DMS79 treated with DMSO at 0.1 percent for 48 hours (cell line): ENCODE measurements around the gene ONECUT3.

Source experiments
- DNase-seq: peaks from one replicate; lab custom pipeline; 2025; lab: John Stamatoyannopoulos, UW

ONECUT3 gene

DNA sequence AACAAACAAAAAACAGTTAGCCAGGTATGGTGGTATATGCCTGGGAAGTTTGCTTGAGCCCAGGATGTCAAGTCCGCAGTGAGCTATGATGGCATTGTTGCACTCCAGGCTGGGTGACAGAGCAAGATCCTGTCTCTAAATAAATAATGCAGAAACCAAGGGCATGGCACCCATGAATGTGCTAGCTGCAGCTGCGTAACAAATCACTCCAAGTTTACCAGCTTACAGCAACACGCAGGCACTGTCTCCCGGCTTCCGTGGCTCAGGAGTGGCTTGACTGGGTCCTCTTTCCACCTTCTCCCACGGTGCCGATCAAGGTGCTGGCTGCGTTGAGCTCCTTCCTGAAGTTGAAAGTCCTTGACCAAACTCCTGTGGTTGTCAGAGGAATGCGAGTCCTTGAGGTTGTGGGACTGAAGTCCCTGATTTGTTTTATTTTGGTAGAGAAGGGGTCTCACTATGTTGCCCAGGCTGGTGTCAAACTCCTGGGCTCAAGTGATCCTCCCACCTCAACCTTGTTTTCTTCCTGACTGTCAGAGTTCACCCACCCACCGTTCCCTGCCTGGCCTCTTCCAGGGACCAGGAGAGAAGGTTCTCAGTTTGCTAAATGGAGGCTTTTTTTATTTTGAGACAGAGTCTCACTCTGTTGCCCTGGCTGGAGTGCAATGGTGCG is 13.2 kb upstream of the ONECUT3 start:
- DNase-seq, result no peak

DNA sequence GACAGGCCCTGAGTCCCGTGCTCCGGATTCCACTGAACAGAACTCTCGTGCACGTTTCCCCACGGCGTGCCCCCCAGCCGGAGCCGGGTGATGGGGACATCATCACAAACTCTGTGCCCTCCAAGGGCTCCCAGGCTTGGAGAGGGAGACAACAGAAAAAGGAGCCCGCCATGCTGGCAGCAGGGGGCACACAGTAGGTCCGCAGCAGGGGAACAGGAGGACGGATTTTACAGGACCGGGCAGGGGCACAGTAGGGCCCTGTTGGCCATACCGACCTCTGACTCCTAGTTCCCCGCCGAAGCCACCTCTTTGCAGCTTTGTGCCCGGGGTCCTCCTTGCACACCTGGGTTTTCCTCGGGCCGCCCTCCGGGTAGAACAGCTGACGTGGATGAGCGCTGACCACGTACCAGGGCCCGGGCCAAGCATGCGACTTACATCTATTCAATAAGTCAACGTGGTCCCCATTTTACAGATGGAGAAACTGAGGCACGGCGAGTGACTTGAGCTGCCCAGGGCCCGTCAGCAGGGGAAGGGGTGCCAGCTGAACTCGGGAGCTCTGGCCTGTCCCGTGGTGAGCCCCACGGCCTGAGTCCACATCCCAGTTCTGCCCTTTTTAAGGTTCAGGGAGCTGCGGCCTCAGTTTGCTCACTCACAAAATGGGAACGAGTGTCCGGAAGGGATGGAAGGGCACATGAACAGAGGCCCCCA is 10.2 kb upstream of the ONECUT3 start:
- DNase-seq, result no peak

DNA sequence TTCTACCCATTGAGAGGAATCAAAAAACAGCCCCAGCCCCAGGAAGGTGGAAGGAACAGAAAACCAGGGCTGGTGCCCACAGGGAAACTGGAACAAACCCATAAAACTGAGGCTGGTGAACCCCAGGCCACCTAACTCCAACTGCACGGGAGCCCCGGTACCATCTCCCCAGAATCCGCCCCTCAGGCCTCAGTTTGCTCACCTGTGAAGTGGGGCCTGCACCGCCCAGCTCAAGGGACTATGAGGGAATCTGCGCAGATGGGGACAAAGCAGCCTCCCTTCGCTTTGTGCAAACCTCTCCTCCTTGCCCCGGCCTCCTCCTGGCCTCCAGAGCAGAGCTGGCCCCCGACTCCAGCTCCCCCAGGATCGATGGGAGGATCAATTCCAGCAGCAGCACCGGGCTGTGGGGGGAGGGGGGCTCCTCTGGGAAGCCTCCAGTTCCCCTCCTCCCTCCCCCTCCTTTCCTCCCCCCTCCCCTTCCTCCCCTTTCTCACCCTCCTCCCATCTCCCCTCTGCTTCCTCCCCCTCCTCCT is 9.1 kb upstream of the ONECUT3 start:
- DNase-seq, result no peak

DNA sequence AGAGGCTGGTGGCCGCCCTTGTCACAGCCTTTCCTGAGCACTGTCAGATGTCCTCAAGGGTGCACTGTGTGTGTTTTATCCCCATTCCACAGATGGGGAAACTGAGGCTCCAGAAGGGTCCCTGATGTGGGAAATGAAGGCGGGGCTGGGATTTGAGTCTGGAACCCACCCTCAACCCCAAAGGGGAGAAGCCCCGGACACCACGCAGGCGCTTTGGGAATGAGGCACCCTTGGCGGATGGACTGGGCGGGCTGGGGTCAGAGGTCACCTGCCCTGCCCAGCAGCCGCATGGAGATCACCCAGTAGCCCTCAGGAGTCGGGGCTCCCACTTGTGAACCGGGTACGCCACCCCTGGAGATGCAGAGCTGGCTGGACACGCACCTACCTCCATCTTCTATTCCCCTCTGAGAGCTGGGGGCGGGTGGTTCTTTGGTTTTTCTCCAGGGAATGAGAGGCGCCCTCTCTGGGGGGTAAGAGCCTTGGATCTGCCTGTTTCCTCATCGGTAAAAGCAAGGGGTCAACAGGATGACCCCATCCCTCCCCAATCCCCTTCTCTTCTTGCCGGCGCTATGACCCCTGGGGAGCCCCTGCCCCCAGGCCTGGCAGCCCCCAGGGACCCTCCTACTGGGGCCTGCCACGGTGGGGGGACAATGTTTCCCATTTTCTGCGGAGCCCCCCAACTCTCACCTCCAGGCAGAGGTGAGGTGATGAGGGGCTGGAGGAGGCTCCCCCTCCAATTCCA is 8.3 kb upstream of the ONECUT3 start:
- DNase-seq, result no peak

DNA sequence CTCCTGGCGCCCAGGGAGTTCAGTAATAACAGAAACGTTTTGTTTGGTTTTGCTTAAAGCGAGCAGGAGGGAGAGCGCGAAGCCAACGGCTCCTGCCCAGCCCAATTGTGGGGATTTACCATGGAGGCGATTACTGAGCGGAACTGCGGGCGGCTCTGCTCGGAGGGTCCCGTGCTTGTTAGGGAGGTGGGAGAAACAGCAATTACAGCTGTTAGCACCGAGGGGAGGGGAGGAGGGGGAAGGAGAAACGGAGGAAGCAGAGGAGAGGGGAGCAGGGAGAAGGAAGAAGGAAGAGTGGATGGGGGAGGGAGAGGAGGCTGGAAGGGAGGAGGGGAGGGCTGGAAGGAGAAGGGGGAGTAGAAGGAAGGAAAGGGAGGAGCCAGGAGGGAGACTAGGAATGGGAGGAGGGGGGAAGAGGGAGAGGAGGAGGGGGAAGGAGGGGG is 7.7 kb upstream of the ONECUT3 start:
- DNase-seq, result no peak

DNA sequence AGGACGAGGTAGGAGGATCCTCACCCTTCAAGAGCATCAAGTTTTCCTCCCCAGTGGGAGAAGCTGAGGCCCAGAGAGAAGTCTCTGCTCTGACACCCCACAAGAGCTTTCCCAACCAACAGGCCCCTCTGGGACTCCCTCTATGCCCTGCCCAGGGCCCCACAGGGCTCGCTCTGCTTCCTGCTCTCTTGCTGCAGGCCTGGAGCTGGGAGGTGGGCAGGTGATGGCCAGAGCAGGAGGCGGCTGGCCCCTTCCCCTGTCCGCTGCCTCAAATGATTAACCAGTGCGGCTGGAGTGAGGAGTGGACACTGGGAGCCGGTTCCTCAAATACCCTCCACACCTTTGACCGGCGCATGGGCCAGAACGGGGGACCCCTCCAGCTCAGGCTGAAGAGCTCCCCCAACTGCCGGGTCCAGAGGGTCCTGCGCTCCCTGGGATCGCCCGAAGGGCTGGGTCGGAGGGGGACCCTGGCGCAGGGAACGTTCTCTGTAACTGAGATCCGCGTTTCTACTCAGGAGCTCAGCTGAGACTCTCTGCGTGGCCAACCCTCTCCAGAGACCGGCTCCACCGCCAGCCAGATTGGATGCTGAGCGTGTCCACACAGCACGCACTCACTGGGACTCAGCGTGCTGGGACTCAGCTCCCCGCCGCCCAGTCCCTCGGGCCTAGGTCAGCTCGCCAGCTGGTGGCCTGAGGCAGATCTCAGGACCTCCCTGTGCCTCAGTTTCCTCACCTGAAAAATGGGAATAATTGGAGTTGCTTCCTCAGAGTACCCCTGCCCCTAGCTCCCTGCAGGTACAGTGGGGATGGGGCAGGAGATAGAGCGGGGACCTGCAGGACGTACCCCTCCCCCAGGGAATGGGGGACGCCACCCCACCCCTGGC is 6.7 kb upstream of the ONECUT3 start:
- no peak for DNase-seq

DNA sequence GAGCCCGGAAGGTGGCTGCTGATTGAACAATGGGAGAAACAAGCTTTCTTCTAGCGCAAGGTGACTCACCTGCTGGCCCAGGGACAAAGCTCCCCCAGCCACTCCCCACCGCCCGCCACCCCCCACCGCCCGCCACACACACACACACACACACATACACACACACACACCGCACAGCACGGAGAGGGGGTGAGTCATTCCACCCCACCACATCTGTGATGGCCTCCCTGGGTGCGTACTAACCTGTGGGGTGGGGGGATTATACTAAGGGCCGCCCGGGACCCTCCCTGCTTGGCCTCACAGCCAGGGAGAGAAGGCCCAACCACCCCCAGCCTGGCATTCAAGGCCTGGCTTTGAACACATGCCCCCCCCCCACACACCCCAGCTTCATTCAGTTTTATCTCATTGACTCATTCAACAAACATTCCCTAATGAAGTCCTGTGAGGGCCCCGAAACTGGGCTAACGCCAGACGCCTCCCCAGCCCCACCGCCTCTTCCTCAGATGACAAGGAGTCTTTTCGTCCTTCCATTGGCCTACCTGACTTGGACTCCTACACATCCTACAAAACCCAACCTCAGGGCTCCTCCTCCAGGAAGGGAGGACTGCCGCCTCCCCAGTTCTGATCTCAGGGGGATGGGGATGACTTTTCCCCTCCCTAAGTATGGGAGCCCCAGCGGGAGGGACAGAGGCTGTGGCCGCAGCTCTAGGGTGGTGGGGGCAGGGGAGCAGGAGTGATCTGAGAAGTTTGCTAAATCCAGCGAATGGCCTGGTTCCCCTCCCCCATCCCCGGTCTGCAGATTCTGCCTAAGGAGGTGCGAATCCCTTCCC is 5.8 kb upstream of the ONECUT3 start:
- no peak for DNase-seq

DNA sequence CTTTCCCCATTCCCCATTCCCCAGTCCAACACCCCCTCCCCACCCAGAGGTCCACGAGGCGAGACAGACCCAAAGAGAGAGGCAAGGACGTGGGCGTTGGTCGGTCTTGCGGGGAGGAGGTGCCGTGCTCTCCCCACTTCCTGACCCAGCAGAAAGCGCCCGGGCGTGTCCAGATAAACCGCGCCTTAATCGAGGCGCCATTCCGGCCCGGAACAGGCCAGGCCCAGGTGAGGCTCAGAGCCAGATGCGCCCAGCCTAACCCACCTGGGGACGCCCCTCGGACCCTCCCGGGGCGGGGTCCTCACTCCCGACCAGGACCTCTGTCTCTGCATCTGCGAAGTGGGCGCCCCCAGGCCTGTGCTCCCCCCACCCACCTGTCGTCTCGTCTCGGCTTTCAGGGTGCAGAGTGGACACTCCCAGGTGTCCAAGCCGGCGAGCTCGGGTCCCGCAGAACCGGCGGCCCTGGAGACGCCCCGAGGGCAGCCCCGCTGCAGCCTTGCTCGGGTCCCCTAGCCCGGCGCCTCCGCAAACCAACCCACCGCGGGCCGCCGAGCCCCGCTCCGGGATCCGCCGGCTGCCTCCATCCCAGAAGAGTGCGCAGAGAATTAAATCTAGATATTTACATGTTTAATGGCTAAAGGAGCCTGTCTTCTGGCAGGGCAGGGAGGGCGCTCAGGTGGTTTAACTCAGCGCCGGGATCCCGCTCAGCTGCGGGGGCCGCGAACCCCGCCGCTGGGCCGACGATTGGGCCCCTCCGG is 5.0 kb upstream of the ONECUT3 start:
- DNase-seq, result no peak

DNA sequence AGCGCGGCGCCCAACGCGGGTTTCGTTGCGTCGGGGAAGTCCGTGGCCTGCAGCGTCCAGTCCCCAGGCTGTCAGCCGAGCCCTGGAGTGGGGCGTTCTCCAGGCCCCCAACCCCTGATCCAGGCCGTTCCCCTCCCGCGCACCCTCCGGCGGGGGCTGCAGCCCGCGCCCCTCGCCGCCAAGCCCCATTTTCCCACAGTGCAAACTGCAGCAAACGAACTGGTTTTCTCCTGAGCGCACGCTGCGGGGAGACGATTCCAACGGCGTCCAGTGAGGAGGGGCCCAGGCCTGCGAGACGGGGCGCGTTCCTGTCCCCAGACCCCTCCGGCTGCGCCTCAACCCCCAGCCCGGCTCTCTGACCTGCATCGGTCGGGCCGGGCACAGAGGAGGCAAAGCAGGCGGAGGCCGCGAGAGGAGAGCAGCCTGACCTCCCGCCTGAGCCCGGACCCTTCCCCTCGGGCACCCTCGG is 4.4 kb upstream of the ONECUT3 start:
- DNase-seq, result no peak

DNA sequence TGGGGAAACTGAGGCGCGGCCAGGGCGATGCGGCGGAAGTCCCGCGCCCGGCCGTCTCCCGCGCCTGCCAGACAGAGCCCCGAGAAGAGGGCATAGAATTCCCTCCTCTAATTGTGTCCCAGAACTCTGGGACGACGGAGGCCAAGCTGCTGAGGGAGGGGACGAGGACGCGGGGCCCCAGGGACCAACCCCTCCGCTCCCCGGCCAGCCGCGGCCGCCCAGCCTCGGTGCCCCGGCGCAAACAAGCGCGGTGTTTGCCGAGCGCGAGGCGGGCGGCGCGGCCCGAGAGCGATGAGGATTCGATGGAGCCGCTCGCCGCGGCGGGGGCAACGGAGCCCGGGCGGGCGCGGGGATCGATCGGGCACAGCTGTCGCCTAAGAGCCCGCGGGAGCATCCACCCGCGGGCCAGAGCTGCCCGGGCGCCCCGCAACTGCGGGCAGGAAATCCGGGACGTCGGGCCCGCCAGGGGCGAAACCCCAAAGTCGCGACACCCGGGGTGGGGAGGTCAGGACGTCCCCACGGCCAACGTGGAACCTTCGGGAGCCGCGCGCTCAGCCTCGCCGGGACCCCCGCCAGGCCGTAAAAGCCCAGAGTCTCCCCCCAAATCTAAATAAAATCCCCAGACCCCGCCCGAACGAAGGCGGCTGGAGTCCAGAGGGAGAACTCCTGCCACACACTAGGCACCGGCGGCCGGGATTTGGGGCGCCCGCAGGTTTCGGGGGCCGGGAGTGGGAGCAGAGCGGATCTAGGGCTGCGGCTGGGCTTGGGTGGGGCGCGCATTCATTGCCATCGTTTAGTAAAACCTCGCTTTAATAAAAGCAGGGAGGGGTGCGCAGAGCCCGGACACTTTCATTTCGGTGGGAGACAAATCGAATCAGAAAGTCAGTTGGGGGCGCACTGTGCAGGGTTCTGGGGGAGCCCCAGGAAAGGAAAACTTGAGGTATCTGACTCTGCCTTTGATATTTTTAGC is 3.6 kb upstream of the ONECUT3 start:
- no peak for DNase-seq

DNA sequence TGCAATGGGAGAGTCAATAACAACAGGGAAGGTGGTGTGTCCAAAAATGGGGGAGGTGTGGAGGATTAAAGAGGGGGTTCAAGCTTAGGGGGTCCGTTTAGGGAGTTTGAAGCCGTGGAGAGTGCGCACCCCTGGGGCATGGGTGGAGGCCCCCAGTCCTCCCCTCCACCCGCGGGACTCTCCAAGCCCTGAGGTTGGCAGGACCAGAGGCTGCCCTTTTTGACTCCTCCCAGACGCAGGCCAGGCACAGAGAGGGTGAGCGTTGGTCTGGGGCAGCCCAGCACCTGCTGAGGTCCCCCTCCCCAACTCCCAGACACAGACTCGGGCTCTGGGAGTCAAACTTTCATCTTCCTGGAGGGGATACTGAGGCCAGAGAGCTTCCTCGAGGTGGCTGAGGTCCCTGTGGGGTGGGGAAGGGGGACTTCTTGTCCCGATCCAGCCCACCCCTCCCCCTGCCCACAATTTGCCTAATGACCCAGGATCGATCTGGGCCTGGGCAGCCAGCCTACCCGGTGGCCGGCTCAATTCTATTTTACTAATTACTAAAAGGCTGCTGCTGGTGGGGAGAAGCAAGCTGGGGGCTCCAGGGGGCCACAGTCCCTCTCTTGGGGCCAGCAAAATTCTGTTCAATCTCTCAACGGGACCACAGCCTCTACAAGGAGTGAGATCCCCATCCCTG is 2.8 kb upstream of the ONECUT3 start:
- DNase-seq, result no peak

DNA sequence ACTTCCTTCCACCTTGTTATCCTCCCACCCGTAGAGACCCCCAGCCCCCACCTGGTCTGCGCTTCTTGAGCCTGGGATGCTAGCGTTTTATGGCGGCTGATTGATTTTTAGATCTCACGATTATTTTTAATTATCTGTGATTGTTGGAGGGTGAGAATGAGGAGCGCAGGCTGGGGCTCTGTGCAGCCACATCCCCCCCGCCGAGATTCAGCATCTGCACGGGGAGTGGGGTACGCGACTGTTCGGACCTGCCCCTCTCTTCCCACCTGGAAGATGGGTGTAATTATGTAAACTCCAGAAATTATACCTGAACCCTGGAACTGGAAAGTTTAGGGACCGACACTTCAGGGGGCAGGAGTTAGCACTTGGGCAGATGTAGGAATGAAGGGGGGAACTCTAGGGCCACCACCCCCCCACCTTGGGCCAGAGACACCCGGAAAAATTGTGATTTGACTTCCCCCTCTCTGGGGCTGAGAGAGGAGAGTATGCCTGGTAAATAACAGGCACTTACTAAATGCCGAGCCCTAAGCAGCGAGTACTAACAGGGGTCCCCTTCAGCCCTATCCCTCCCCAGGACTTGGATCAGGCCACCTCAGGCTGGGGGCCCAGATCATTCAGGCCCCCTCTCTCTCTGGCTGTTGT is 1.8 kb upstream of the ONECUT3 start:
- no peak for DNase-seq

DNA sequence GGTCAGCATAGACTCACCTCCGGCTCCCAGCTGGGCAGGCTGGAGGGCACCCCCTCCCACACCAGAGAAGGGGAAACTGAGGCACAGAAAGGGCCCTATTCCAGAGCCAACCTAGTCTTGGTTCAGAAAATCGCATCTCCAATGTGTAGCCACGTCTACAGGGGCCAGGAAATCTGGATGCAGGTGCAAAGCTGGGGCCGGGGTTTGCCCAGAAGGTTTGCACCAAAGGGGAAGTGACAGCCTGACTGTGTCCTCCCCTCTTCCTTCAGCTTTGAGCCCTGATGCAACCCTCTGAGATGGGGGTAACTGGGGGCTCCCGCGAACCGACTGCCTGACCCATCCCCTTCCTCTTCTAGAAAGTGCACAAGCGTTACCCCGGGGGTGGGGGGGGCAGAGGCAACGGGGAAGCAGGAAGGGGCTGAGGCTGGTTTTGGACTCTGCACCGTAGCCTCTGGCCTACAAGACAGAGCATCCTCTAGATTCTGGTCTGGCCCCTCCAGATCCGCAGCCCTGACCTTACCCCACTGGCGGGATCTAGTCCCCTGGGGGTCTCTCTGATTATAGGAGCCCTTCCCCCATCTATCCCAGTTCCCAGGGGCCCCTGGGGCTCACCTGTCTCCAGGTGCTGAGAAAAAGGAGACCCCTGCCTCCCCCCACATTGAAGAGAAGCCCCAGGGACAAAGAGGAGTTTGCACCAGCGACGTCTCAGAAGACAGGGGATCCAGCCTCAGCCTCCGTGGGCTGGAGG is 1.1 kb upstream of the ONECUT3 start:
- DNase-seq, result no peak

DNA sequence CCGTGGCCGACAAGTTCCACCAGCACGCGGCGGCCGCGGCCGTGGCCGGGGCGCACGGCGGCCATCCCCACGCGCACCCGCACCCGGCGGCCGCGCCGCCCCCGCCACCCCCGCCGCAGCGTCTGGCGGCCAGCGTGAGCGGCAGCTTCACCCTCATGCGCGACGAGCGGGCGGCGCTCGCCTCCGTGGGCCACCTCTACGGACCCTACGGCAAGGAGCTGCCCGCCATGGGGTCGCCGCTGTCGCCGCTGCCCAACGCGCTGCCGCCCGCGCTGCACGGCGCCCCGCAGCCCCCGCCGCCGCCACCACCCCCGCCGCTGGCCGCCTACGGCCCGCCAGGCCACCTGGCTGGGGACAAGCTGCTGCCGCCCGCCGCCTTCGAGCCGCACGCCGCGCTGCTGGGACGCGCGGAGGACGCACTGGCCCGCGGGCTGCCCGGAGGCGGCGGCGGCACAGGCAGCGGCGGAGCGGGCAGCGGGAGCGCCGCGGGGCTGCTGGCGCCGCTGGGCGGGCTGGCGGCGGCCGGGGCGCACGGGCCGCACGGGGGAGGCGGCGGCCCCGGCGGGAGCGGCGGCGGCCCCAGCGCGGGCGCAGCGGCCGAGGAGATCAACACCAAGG is 821 bp downstream of the ONECUT3 start:
- DNase-seq, result no peak

DNA sequence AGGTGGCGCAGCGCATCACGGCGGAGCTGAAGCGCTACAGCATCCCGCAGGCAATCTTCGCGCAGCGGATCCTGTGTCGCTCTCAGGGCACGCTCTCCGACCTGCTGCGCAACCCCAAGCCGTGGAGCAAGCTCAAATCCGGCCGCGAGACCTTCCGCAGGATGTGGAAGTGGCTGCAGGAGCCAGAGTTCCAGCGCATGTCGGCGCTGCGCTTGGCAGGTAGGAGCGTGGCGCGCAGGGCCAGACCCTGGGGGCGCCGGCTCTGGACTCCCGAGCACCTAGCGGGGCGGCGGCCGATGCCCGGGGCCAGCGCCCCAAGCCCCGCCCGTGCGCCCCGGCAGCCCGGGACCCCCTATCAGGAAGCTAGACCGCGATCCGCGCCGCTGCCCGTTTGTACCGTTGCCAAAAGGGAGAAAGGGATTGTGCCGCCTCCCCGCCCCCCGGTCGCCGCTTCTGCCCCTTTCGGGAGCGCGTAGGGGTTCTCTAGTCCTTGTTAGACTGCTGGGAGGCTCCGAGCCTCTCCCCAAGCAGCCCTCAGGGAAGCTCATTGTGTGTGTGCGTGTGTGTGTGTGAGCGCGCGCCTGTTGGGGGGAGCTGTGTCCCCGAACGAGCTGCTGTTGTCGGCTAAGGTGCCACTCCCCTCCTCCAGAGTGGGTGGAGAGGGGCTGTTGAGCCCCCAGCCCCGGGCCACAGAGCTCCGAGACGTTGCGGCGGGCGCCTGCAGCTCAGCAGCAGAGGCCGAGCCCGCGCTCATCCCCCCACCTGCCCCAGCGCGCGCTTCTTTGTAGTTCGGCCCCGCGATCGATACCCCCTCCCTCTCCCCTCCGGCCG is 1.5 kb downstream of the ONECUT3 start:
- no peak for DNase-seq
